HFF-Myc (cell line): ENCODE data around the gene DNAJB2.
"Not testable (repeated sequence)": the region's sequence is repeated elsewhere in the genome, so short reads cannot be mapped to it uniquely, and the experiment has no call there.

Experiments used
- DNase-seq: peaks from one replicate; pipeline ENCODE4 v3.0.0-alpha.2; 2011; ENCODE audit warnings: low read depth; ENCODE audit errors: extremely low read depth
- H3K4me3 ChIP-seq: replicated peaks from 2 replicates; pipeline ENCODE4 v1.5.1; 2011; ENCODE audit warnings: low read depth, mild to moderate bottlenecking, control low read depth, low read length
- TF ChIP-seq, protein P1 (sequence below): IDR thresholded peaks from 2 replicates; pipeline ENCODE4 v1.5.1; 2012; ENCODE audit warnings: mild to moderate bottlenecking, low read depth, low read length, control low read depth; ENCODE audit errors: missing control alignments

DNAJB2 gene

DNA sequence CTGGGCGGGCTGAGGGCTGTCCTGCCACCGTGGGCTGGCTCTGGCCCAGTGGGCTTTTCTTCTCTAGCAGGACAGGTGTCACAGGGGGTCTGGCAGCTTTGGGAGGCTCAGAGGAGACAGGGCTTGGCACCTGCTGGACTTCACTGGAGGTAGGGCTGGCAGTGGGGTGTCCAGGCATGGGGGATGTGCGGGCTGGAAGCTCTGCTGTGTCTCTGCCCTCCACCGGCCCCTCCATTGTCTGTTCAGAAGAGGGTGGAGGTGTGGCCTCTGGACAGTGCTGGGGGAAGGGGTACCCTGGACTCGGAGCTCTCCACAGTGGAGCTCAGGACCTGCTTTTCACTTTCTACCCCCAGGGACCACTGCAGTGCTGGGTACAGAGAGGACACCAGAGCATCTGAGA is 20.9 kb downstream of the DNAJB2 start:
- TF ChIP-seq, protein P1, sequence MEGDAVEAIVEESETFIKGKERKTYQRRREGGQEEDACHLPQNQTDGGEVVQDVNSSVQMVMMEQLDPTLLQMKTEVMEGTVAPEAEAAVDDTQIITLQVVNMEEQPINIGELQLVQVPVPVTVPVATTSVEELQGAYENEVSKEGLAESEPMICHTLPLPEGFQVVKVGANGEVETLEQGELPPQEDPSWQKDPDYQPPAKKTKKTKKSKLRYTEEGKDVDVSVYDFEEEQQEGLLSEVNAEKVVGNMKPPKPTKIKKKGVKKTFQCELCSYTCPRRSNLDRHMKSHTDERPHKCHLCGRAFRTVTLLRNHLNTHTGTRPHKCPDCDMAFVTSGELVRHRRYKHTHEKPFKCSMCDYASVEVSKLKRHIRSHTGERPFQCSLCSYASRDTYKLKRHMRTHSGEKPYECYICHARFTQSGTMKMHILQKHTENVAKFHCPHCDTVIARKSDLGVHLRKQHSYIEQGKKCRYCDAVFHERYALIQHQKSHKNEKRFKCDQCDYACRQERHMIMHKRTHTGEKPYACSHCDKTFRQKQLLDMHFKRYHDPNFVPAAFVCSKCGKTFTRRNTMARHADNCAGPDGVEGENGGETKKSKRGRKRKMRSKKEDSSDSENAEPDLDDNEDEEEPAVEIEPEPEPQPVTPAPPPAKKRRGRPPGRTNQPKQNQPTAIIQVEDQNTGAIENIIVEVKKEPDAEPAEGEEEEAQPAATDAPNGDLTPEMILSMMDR: no peak
- no peak for DNase-seq
- H3K4me3 ChIP-seq: no peak overlapping the region

DNA sequence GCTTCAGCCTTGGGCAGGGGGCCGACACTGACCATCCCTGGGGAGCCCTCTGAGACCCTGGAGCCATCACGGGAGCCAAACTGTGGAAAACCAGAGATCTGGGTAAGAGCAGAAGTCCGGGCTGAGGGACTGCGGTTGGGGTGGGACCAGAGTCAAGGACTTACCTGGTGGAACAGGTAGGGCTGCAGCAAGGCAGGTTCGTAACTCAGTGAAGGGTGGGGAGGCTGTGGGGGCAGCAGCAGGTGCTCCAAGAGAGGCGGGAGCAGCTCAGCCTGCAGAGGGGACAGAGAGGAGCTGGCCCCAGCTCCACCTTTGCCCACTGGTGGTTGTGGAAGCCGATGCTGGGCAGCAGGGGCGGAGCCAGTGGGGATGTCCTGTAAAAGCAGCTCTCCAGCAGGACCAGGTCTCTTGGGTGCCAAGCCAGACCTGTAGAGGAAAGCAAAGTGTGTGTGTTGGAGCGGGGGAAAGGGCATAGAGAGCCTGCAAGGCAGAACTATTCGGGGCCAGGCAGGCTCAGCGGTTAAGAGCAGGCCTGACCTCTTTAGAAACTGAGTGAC is 23.3 kb downstream of the DNAJB2 start:
- TF ChIP-seq, protein P1: no peak
- H3K4me3 ChIP-seq: no peak overlapping the region

DNA sequence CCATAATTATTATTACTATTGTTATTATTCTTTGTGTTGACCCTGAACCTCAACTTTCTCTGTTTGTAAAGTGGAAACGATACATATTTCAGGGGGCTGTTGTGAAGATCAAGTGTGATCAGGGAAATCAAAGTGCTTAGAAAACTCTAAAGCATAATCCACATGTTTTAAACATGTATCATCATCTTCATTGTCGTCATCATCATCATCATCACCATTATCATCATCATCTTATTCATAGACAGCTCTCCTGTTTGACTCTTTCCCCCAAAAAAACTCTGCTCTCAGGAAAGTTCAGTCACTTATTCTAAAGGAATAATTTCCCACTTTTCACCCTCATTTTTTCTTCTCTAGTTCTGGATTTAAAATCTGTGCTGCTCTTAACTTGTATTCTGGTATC is 25.1 kb downstream of the DNAJB2 start:
- no peak overlapping the region for H3K4me3 ChIP-seq
- TF ChIP-seq, protein P1: no peak
- DNase-seq: no peak

More for the DNA sequence above, 23.3 kb downstream of the DNAJB2 start:
- DNase-seq: no peak

DNA sequence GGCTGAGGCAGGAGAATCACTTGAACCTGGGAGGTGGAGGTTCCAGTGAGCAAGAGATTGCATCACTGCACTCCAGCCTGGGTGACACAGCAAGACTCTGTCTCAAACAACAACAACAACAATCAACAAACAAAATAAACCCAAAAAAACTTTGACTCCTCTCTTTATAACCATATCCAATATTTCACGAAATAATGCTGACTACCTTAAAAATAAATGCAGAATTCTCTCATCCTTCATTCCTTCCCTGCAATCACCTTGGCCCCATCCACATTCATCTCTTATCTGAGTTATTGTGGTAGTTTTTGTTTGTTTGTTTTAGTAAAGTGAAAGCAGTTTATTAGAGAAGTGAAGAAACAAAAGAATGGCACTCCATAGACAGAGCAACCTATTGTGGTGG is 26.9 kb downstream of the DNAJB2 start:
- H3K4me3 ChIP-seq: no peak overlapping the region
- no peak for DNase-seq
- TF ChIP-seq, protein P1: no peak

DNA sequence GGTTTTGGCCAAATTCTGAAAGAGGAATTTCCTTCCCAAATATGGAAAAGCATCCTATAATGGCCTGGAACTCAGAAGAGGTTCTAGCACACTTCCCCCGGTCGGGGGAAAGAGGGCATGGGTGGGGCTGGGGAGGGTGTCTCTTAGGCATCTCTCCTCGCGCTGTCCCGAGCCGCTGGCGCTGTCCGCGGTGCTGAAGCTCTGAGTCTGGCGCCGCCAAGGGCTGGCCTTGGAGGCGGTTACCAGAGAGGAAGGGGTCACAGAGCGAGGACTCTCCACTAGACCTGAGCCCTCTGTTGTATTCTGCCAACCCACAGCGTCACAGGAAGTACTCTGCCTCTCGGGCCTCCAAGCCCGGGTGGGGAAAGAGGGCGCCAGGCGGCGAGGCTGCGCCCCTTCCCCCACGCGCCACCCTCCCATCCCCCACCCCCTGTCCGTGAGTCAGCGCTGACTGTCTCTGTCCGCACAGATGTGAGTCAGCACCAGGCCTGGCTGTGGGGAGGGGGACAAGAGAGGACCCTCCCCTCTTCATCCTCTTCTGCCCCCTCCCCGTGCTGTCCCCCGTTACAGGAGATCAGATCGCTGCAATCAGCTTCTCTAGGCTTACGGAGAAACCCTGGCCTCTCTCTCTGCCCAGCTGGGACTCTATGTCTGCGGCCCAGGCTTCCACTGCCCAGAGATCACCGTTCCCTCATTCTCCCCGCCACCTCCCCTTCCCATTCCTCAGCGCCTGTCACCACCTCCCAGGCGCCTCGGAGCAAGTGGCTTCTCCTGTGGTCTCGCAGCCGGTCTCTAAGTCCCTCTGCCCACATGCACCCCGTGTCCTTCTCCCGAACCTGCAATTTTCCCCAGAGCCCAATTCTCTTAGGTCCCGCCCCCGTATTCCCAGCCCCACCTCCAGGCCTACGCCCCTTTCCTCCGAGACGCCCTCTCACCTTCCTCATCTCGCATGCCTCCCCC is 29.3 kb downstream of the DNAJB2 start:
- TF ChIP-seq, protein P1: no peak
- no peak for DNase-seq
- H3K4me3 ChIP-seq: peak overlapping the region; percentile 27

DNA sequence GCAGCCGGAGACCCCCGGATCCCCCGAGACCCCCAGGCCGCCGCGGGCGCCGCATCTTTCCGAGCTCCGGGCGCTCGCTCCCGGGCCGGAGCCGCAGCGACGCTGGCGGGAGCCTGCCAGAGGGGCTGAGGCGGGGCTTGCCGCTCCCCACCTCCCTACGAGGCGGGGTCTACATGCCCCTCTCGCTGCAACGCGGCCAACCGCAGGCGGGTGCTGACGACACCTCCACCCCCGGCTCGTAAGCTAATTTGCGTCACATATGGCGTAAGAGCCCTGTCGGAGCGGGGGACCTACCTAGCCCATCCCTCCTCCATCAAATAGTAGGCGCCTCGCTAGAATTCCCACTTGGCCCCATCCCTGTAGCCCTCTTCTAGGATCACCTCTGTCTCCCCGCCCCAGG is 30.1 kb downstream of the DNAJB2 start, which contains the start of gene PTPRN:
TSS of gene PTPRN (minus strand) at position 124 of the 400 bp plus-strand sequence. CDS start at position 55, 69 bp downstream.
- no peak for DNase-seq
- TF ChIP-seq, protein P1: no peak
- peak within 1 kb of the TSS; percentile 27 for H3K4me3 ChIP-seq

DNA sequence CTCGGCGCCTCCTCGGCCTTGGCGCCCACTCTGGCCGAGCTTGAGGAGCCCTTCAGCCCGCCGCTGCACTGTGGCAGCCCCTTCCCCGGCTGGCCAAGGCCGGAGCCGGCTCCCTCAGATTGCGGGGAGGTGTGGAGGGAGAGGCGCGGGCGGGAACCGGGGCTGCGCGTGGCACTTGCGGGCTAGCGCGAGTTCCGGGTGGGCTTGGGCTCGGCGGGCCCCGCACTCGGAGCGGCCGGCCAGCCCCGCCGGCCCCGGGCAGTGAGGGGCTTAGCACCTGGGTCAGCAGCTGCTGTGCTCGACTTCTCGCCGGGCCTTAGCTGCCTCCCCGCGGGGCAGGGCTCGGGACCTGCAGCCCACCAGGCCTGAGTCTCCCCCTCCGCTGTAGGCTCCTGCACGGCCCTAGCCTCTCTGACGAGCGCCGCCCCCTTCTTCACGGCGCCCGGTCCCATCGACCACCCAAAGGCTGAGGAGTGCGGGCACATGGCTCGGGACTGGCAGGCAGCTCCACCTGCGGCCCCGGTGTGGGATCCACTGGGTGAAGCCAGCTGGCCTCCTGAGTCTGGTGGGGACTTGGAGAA is 33.6 kb downstream of the DNAJB2 start:
- H3K4me3 ChIP-seq, DNase-seq: not testable (repeated sequence)
